ENCODE data around the gene TNFRSF6B. TPM values are rescaled to one million over a fixed set of nuclear protein-coding genes. Genes with fewer than 3 reads are reported as not detected.

TNFRSF6B gene
- total and polyA plus RNA-seq, 2 of the 4 experiments (the other 2 are of a cell fraction) = 1.3 to 11.0 TPM

- Histone ChIP-seq H3K18ac (ENCODE audit: low read depth, low read length) (no peak overlapping the region), H3K9me1 (ENCODE audit: insufficient read depth, low read length) (no peaks in the 10 kb centered on the region), H4K91ac (ENCODE audit: insufficient read depth, low read depth, low read length) (no peak overlapping the region), H4K5ac (ENCODE audit: low read depth, low read length) (no peak overlapping the region), H2AK5ac (ENCODE audit: low read depth, low read length) (no peak overlapping the region), H3K79me1 (ENCODE audit: low read depth in 1 of 2, low read length in 2 of 2) (peaks cover 7 to 33% of the 10 kb centered on the region in 2 experiments), H3K4ac (ENCODE audit: low read depth, low read length) (no peak overlapping the region), H2AK9ac (replicated peaks; ENCODE audit: low read depth, low read length, poor library complexity) (no peak overlapping the region), H3K4me3 (ENCODE audit: insufficient read depth, low read depth, low read length) (no peak overlapping the region), H2BK20ac (ENCODE audit: low read depth, low read length) (no peak overlapping the region), H2AFZ (replicated peaks; ENCODE audit: low read length, poor library complexity) (no peak overlapping the region), H3K9me3 (ENCODE audit: control insufficient read depth, insufficient read depth, low read length) (no peaks in the 10 kb centered on the region), H3K56ac (ENCODE audit: extremely low read depth, insufficient read depth, low read length) (no peak overlapping the region), H2BK120ac (ENCODE audit: low read depth, low read length) (no peak overlapping the region), H3K36me3 (ENCODE audit: control insufficient read depth, insufficient read depth, low read length) (peaks cover 60% of the 10 kb centered on the region), H2BK5ac (ENCODE audit: low read depth, low read length, poor library complexity, severe bottlenecking) (no peak overlapping the region), H3K9ac (ENCODE audit: low read depth, low read length) (no peak overlapping the region), H3K27me3 (ENCODE audit: control insufficient read depth, insufficient read depth, low read length) (no peaks in the 10 kb centered on the region), H2BK15ac (ENCODE audit: low read depth, low read length) (no peak overlapping the region), H4K20me1 (ENCODE audit: insufficient read depth, low read length) (no peaks in the 10 kb centered on the region), H3K14ac (replicated peaks; ENCODE audit: low read depth, low read length) (no peak overlapping the region), H3K27ac (ENCODE audit: insufficient read depth, low read length) (no peak overlapping the region), H3K4me1 (ENCODE audit: control insufficient read depth, insufficient read depth, low read length) (no peaks in the 10 kb centered on the region; the same call in 1 of the 2 replicates), H4K8ac (ENCODE audit: low read depth in 2 of 2, low read length in 2 of 2) (no peak overlapping the region), H3K4me2 (ENCODE audit: low read depth, low read length) (no peak overlapping the region), H3K23ac (ENCODE audit: low read depth, low read length) (no peak overlapping the region)
- POLR2A ChIA-PET (ENCODE audit: unreplicated experiment) = no interaction called here
- dilution Hi-C loops (cut with HindIII; ENCODE audit: low sequenced_read_pairs, unreplicated experiment) (no loop called here), in situ Hi-C loops (cut with MboI; ENCODE audit: low sequenced_read_pairs) (no loop called here), intact Hi-C loops (cut with micrococcal nuclease) (no loop called here)
- BruUV-seq (replicated peaks) = no TSS peak
- TF ChIP-seq CTCF (conservative IDR thresholded peaks at IDR 0.05; ENCODE audit: low read depth, low read length) = no peak
- no peak for TF ChIP-seq CEBPB (IDR thresholded peaks at IDR 0.05; ENCODE audit: low read depth, low read length)
- TF ChIP-seq POLR2A (IDR thresholded peaks at IDR 0.05; ENCODE audit: low read depth, low read length) = no peak
- TF ChIP-seq NFE2L2 (IDR thresholded peaks at IDR 0.05; ENCODE audit: low read depth, low read length) = no peak
- TF ChIP-seq ELK1 (IDR thresholded peaks at IDR 0.05; ENCODE audit: borderline replicate concordance, low read depth, low read length) = no peak
- TF ChIP-seq BHLHE40 (IDR thresholded peaks at IDR 0.05; ENCODE audit: low read depth, low read length) = no peak
- TF ChIP-seq MAFK (IDR thresholded peaks at IDR 0.05; ENCODE audit: low read depth, low read length) = no peak
- no peak for TF ChIP-seq RFX5 (IDR thresholded peaks at IDR 0.05; ENCODE audit: low read depth, low read length)
- DNase-seq = no peak
- WGBS, 2 experiments (ENCODE audit: extremely low coverage in 2 of 2, insufficient read length in 1 of 2) = no CpG with 5 or more reads among the region's 14 CpGs
- CTCF ChIA-PET = no interaction called here
- ATAC-seq (ENCODE audit: low read depth) = no peak
Observed at GRCh38 chr20:63665708-63666107, 30.7 kb upstream of the TNFRSF6B start.
